Panc1 (cell line): ENCODE data around the gene RALA. TPM values are rescaled to one million over a fixed set of nuclear protein-coding genes. Genes with fewer than 3 reads are reported as not detected.

Source experiments
- ATAC-seq: fragments of 200-7000 bp; cut with Tn5 transposase; 2 replicates; pipeline ENCODE4 v1.9.1; 2020; ENCODE audit warnings: mild to moderate bottlenecking, moderate library complexity
- BruUV-seq: library from RNA; stranded (reverse); fragments of 400-500 nt; replicated peaks from 2 replicates; lab custom pipeline; 2021; lab: Mats Ljungman, UMichigan
- CTCF ChIA-PET: fragments of 300-600 bp; sonication (Branson Sonifier 250); formaldehyde crosslinking; loops from one replicate; lab custom pipeline; 2022; ENCODE audit warnings: antibody characterized with exemption; lab: Charles Lee
- POLR2A ChIA-PET: fragments of 300-600 bp; sonication (Branson Sonifier 250); formaldehyde crosslinking; loops from one replicate; lab custom pipeline; 2022; ENCODE audit warnings: antibody characterized with exemption; lab: Charles Lee
- DNase-seq: peaks from one replicate; pipeline ENCODE4 v3.0.0-alpha.2; 2010; ENCODE audit warnings: low read depth, low spot score
- H3K27ac ChIP-seq: 2 replicates; pipeline ENCODE4 v1.5.1; 2011; ENCODE audit warnings: mild to moderate bottlenecking, low read length, inconsistent platforms
- H3K27me3 ChIP-seq: fragments of 200-500 bp; sonication (Bioruptor generic); 2 replicates; pipeline ENCODE4 v1.6.0; 2014; ENCODE audit warnings: low read length, inconsistent platforms; ENCODE audit not compliant: control insufficient read depth, insufficient read depth
- H3K36me3 ChIP-seq: fragments of 200-500 bp; sonication (Bioruptor generic); 2 replicates; pipeline ENCODE4 v1.5.1; 2014; ENCODE audit warnings: inconsistent platforms, mild to moderate bottlenecking, low read length, moderate library complexity; ENCODE audit not compliant: control insufficient read depth, insufficient read depth
- H3K4me1 ChIP-seq: 2 replicates; pipeline ENCODE4 v1.5.1; 2011; ENCODE audit warnings: inconsistent platforms, mild to moderate bottlenecking, low read length, moderate library complexity; ENCODE audit not compliant: control insufficient read depth, insufficient read depth
- H3K4me3 ChIP-seq, 2 experiments: 2 replicates each; pipeline ENCODE4 v1.5.1; 2011 to 2012; ENCODE audit warnings: low read depth in 2 of 2, low read length in 2 of 2, mild to moderate bottlenecking in 2 of 2, inconsistent platforms in 1 of 2, moderate library complexity in 1 of 2
- H3K9me3 ChIP-seq: fragments of 200-500 bp; sonication (Bioruptor generic); 2 replicates; pipeline ENCODE4 v1.5.1; 2014; ENCODE audit warnings: low read depth, mild to moderate bottlenecking, inconsistent platforms, low read length, moderate library complexity; ENCODE audit not compliant: control insufficient read depth, insufficient read depth
- CTCF ChIP-seq: fragments of 450-650 bp; IDR thresholded peaks from 2 replicates; pipeline ENCODE4 v1.5.1; 2017; ENCODE audit warnings: mild to moderate bottlenecking
- POLR2AphosphoS5 ChIP-seq: IDR thresholded peaks from 2 replicates; pipeline ENCODE4 v1.6.1; 2012; ENCODE audit warnings: mild to moderate bottlenecking, low read depth, low read length, moderate library complexity
- REST ChIP-seq, 2 experiments: IDR thresholded peaks; 2 replicates each; pipeline ENCODE4 v1.6.1; 2011 to 2012; ENCODE audit warnings: low read depth in 2 of 2, control low read depth in 1 of 2, low read length in 1 of 2, mild to moderate bottlenecking in 1 of 2, moderate library complexity in 1 of 2; ENCODE audit not compliant: insufficient read depth in 1 of 2
- SIN3A ChIP-seq: IDR thresholded peaks from 2 replicates; pipeline ENCODE4 v1.6.1; 2012; ENCODE audit warnings: low read depth, mild to moderate bottlenecking, low read length, moderate library complexity, borderline replicate concordance; ENCODE audit not compliant: insufficient read depth
- TCF7L2 ChIP-seq: IDR thresholded peaks from 2 replicates; pipeline ENCODE4 v1.6.1; 2011; ENCODE audit warnings: mild to moderate bottlenecking, low read depth, low read length, inconsistent platforms
- in situ Hi-C: cut with HindIII; loops from 2 replicates; pipeline ENCODE4 v1.10.0; 2016; ENCODE audit warnings: low sequenced_read_pairs, low pct_unique_long_range_greater_than_20kb
- intact Hi-C: fragments of 100-400 bp; cut with micrococcal nuclease; formaldehyde crosslinking; loops from one replicate; pipeline ENCODE4 v1.10.0; 2022; ENCODE audit not compliant: unreplicated experiment
- total RNA-seq: library from RNA; stranded (reverse); gene quantifications from one replicate; pipeline ENCODE4 v1.2.1, GENCODE V29; 2021; ENCODE audit not compliant: unreplicated experiment

Gene RALA
- total RNA-seq, 1 experiment from 2014 or later: 34.3 TPM

GRCh38 chr7:39696631-39697030 is 73.3 kb downstream of the RALA start:
- POLR2A ChIA-PET: interaction anchor here (0.7 kb wide), 1 partner anchor 38 kb away, joined by 4 read pairs; no protein-coding TSS in a partner anchor
- Histone ChIP-seq H3K4me3 (no peak overlapping the region), H3K36me3 (no peaks in the 10 kb centered on the region), H3K4me1 (no peaks in the 10 kb centered on the region), H3K9me3 (no peaks in the 10 kb centered on the region), H3K27ac (no peak overlapping the region), H3K27me3 (no peaks in the 10 kb centered on the region)
- in situ Hi-C loops: no loop called here
- intact Hi-C loops: no loop called here
- CTCF ChIA-PET: no interaction called here
- no peak for TF ChIP-seq POLR2AphosphoS5
- TF ChIP-seq TCF7L2: no peak
- no peak for TF ChIP-seq CTCF
- TF ChIP-seq SIN3A: no peak
- no peak for TF ChIP-seq REST (IDR thresholded peaks at IDR 0.05; ENCODE audit: insufficient read depth in 1 of 2, low read depth in 2 of 2, low read length in 1 of 2)
- BruUV-seq: no TSS peak
- DNase-seq (no peak), ATAC-seq (no peak)

- no peaks in the 10 kb centered on the region for H3K27me3 ChIP-seq
- no peaks in the 10 kb centered on the region for H3K4me1 ChIP-seq
- in situ Hi-C loops: no loop called here
- no TSS peak for BruUV-seq
- DNase-seq: no peak
- ChIA-PET CTCF (no interaction called here), POLR2A (no interaction called here)
- H3K36me3 ChIP-seq: no peaks in the 10 kb centered on the region
- no peak for ATAC-seq
- no peak overlapping the region for H3K4me3 ChIP-seq
- no peak for TF ChIP-seq REST (IDR thresholded peaks at IDR 0.05; ENCODE audit: insufficient read depth in 1 of 2, low read depth in 2 of 2, low read length in 1 of 2)
- TF ChIP-seq SIN3A: no peak
- TF ChIP-seq TCF7L2: no peak
- TF ChIP-seq CTCF: no peak
- no peak for TF ChIP-seq POLR2AphosphoS5
- H3K9me3 ChIP-seq: no peaks in the 10 kb centered on the region
- intact Hi-C loops: no loop called here
- H3K27ac ChIP-seq: no peak overlapping the region
Observed at GRCh38 chr7:39697483-39697882, 74.1 kb downstream of the RALA start.
